Activated T-cell treated with anti-CD3 and anti-CD28 coated beads for 1 hour (primary cell): Measurements from ENCODE around the gene GJC1.
"Not testable (repeated sequence)": the region's sequence is repeated elsewhere in the genome, so short reads cannot be mapped to it uniquely, and the experiment has no call there.

Source experiments
- DNase-seq: peaks from one replicate; pipeline ENCODE4 v3.0.0-alpha.2; 2020; ENCODE audit warnings: low read depth

GJC1 gene

DNA sequence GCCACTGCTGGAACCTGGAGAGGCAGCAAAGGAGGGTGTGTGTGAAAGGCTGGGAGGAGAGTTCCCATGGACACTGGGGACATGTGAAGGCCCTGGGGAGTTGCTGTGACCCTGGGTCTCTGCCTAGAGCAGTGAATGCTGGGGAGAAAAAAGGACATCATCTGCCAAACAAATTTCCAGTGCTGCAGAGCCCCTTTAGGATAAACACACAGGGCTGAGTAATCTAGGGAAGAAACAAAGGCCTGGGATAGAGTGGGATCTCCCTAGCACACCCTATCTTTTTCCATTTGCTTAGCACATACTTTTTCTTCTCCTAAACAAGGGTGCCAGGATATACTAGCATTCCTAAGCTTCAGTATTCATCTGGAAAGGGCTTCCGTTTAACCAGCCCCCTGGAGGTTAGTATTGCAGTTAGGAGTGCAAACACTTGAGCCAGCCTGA, 14.3 kb upstream of the GJC1 start:
- DNase-seq = no peak

DNA sequence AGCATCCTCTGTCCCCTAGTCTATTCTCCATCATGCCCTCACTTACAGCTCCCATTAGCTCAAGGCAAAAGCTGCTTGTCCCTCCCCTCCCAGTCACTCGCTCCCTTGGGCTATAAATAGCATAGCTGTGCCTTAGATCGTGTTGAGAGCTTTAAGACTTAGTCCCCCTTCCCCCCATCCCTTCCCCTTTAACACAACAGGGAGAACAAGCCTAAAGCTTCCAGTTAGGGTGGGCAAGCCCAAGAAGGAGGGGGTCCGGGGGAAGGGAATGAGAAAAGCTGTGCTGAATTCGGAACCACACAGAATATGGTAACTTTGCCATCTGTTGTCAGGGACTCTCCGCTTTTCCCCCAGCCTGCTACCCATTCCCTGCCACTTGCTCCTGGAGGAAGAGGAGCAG, 12.7 kb upstream of the GJC1 start:
- DNase-seq = no peak

DNA sequence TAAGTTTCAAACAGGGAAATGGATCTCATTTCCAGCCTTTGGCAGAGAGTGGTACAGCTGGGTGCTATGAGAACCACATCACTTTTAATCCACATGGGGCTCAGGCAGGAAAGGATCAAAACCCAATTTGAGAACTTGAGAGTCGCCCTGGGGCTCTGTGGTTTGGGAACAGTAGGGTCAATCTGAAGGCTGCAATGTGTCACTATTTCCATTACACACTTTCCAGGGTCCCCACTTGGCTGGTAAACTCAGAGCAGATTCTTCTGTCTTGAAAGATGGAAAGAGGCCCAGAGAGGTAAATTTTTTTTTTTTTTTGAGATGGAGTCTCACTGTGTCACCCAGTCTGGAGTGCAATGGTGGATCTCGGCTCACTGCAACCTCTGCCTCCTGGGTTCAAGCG, 10.8 kb upstream of the GJC1 start:
- no peak for DNase-seq

DNA sequence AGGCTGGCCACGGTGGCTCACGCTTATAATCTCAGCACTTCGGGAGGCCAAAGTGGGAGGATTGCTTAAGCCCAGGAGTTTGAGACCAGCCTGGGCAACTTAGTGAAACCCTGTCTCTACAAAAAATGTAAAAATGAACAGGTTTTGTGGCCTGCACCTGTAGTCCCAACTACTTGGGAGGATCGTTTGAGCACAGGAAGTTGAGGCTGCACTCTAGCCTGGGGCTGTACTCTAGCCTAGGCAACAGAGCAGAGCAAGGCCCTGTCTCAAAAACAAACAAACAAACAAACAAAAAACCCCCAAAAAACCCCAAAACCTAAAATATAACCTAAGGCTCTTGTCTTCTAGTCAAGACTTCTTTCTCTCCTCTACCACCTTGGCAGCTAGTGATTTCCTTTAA, 10.2 kb upstream of the GJC1 start:
- DNase-seq = no peak

DNA sequence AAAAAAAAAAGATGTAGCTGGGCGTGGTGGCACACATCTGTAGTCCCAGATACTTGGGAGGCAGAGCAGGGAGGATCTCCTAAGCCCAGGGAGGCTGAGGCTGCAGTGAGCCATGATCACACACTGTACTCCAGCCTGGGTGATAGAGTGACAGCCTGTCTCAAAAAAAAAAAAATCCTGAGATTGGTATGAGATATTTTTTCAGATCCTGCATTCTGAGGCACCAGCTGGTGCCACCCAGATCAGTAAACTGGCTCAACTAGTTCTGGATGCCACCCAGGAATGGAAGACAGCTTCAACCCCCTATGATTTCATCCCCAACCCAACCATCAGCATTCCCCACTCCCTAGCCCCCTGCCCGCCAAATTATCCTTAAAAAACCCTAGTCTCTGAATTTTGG, 7.1 kb upstream of the GJC1 start:
- no peak for DNase-seq

DNA sequence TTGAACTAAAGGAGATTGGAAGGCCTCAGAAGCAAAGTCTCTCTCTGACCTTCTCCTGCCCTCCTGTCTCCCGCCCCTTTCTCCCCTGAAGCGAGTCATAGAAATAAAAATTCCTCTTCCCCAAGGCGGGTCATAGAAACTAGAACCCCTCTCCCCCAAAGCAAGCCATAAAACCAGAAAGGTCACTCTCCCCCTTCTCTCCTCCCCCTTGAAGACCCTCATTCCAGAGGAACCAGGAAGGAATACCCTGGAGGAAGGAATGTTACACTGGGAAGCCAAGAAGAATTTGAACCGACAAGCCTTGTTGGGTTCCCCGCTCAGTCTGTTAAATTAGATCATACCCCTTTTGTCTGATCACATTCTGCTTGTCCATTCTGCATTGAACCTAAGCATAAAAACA, 2.7 kb upstream of the GJC1 start:
- DNase-seq = no peak

DNA sequence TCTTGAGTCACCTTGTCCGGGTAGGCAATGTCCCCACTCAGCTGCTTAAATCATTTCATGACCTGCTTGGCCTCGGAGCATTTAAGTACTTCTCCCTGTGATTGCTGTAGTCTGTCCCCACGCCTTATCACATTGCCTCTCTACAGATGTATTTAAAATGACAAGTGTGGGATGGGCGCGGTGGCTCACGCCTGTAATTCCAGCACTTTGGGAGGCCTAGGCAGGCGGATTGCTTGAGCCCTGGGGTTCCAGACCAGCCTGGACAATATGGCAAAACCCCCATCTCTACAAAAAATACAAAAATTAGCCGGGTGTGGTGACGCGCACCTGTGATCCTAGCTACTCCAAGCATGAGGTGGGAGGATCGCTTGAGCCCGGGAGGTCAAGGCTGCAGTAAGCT, 1.3 kb upstream of the GJC1 start:
- DNase-seq = no peak

DNA sequence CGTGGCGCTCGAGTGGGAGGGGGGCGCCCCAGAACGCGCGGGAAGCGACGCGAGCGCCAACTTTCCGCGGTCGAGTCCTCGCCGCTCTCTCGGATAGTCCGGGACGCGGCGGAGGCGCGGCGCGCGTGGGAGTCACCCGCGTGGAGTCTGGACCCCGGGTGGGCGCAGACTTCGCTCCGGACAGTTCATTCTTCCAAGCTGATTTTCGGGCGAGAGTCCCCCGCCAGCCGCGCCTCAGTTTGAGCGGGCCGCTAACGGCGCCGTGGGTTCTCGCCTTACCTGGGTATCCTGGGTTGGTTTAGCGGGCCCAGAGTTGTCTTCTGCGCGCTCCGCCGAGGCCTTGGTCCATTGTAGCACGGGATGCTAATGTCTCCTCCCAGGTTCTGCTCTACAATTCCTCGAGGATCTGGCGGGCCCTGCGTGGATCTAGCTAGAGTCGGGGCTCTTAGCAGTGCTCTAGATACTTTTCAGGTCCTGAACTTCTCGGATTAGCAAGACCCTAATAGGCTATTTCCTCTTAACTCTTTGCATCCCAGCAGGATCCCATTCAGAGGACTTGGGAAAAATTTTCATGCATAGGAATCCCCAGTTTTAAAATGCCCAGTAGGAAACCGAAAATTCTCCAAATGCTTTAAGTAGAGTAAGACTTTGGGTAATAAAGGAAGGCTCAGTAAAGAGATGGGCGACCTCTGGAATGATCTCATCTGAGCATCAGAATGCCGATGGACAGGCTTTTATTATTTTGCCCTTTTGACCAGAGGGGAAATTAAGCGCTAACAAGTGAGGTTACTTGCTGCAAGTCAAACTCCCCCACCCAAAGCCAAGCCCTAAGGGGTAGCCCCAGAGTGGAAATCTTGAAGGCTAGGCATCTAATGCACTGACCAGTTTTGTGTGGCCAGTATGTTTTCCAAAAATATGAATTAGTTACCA, 537 bp upstream of the GJC1 start:
- no peak for DNase-seq

DNA sequence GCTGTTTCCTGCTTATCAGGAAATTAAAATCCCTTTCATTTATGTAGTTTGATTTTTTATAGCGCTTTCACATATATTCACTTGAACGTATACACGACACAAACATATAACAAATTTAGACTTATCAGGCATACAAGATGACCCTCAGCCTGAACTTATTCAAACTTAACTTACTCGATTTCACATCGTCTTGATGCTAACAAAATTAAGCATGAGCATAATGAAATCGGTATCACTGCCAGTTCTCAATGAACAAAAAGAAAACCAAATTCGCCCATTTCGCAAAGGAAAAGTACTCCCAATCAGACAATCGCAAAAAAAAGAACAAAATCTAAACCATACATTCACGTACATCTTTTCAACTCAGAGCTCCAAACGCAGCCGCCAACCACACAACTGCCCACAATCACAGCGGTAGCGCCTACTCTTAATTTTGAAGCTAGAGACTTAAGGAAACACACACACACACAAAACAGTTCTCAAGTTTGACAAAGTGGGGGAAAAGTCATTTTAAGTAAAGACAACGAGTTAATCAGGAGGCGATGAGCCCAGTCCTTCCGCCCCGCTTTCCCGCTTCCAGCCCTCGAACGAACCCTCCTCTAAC, 1.1 kb downstream of the GJC1 start:
- no peak for DNase-seq

DNA sequence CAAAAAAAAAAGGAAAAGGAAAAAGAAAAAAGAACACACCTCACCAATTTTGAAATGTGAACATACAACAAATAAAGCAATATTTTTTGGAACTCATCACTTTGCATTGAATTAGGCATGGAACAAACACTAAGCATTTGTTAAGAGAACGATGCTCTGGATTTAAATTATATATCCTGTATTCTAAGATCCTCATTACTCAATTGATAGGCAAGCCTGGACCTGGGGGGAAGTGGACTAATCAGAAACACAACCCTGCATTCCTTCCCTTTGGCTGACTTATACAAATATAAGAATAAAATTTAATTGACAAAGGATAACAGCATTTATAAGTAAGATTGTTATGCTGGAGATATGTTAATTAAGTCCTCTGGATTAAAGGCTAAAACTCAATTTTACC, 2.2 kb downstream of the GJC1 start:
- DNase-seq = no peak

DNA sequence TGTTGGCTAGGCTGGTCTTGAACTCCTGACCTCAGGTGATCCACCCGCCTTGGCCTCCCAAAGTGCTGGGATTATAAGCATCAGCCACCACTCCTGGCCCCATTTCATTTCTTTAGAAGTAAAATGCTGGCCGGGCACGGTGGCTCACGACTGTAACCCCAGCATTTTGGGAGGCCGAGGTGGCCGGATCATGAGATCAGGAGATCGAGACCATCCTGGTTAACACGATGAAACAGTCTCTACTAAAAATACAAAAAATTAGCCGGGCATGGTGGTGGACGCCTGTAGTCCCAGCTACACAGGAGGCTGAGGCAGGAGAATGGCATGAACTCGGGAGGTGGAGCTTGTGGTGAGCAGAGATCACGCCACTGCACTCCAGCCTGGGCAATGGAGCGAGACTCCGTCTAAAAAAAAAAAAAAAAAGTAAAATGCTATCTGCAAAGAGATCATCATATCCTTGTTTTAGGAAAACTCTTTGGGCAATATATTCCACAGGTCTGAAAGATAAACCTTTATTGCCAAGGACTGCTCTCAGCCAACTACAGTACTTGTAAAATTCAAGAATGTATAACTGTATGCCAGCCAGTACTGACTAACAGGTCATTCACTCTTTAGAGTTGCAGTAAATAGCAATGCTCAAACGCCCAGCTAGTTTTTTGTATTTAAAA, 3.8 kb downstream of the GJC1 start:
- DNase-seq = no peak

DNA sequence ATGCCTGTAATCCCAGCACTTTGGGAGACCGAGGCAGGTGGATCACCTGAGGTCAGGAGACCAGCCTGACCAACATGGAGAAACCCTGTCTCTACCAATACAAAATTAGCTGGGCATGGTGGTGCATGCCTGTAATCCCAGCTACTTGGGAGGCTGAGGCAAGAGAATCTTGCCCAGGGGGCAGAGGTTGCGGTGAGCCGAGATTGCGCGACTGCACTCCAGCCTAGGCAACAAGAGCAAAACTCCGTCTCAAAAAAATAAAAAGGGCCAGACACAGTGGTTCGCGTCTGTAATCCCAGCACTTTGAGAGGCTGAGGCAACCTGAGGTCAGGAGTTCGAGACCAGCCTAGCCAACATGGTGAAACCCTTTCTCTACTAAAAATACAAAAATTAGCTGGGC, 4.9 kb downstream of the GJC1 start:
- DNase-seq = not testable (repeated sequence)

DNA sequence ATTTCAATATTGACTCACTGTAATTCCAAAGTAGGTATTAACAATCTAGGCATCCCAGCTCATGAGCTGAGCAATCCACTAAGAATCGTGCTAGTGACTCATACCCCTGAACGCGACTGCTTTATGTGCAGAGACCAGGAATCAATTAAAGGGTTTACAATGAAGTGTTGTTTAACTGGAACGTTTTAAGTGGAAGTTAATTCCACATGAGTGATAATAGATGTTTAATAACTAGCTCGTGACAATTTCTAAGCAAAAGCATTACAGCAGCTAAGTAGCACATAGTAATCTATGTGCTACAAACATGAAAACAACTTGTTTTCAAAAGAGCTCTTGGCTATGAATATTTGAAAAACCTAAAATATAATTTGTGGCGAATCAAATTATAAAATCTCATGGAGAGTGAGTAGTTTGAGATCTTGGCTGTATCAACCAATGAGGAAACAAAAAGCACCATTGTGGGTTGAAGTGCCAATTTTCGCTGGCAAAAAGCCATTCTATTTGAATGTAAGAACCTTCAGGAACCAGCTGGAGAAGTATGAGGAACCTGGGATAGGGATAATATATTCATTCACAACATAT, 9.4 kb downstream of the GJC1 start:
- no peak for DNase-seq

DNA sequence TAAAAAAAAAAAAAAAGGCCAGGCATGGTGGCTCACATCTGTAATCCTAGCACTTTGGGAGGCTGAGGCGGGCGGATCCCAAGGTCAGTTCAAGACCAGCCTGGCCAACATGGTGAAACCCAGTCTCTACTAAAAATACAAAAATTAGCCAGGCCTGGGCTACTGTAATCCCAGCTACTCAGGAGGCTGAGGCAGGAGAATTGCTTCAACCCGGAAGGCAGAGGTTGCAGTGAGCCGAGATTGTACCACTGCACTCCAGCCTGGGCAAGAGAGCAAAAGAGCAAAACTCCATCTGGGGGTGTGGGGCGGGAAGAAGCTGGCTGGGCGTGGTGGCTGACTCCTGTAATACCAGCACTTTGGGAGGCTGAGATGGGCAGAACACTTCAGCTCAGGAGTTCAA, 11.6 kb downstream of the GJC1 start:
- DNase-seq = not testable (repeated sequence)

DNA sequence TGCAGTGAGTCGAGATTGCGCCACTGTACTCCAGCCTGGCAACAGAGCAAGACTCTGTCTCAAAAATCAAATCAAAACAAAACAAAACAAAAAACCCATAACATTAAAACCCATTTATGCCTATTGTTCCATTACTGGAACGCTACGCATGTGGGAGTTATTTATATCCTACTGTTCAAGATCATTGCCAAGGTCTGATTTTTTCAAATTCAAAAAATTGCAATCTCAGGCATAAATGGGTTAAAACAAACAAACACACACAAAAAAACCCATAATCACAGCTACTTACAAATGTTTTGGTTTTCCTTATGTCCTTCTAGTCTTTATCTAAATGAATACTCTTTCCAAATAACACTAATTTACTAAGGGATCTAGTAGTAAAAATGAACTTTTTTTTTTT, 17.8 kb downstream of the GJC1 start:
- no peak for DNase-seq

DNA sequence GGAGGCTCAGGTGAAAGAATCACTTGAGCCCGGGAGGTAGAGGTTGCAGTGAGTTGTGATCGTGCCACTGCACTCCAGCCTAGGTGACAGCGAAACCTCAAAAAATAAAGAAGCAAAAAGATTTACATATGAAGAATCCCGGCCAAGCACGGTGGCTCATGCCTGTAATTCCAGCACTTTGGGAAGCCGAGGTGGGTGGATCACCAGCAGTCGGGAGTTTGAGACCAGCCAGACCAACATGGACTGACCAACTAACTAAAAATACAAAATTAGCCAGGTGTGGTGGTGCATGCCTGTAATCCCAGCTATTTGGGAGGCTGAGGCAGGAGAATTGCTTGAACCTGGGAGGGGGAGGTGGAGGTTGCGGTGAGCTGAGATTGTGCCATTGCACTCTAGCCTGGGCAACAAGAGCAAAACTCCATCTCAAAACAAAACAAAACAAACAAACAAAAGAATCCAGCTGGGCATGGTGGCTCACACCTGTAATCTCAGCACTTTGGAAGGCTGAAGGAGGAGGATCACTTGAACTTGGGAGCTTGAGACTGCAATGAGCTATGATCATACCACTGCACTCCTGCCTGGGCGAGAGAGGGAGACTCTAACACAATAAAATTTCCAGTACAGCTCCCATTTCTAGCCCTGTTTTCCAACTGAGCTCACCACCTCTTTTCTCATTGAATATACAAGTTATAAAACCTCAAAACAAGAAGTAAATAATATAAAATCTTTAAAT, 21.3 kb downstream of the GJC1 start:
- DNase-seq = not testable (repeated sequence)

DNA sequence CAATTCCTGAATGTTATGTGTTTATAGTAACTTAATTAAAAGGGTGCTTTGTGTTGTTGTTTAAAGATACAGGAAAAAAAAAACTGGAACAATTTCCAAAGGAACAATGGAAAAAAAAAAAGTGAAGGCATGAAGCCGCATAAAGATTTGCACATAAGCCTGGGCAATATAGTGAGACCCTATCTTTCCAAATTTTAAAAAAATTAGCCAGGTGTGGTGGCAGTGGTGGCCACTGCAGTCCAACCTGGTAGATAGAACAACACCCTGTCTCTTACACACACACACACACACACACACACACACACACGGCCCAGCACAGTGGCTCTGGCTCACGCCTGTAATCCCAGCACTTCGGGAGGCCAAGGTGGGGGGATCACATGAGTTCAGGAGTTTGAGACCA, 21.9 kb downstream of the GJC1 start:
- no peak for DNase-seq

DNA sequence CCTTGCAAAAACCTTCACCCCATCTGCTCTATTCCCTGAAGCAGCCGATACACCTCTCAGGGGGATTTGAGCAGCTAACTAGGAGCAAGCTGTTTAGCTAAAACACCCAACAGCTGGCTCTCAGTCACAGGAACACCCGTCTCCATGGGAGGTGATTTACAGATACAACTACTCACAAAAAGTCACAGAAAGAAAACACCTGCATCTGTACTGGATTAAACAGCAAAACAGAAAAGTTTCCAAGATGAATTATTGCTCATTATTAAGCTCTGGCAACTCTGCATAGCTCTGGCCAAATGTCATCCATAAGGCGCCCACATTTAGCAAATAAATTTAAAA, 22.3 kb downstream of the GJC1 start:
- DNase-seq = no peak

DNA sequence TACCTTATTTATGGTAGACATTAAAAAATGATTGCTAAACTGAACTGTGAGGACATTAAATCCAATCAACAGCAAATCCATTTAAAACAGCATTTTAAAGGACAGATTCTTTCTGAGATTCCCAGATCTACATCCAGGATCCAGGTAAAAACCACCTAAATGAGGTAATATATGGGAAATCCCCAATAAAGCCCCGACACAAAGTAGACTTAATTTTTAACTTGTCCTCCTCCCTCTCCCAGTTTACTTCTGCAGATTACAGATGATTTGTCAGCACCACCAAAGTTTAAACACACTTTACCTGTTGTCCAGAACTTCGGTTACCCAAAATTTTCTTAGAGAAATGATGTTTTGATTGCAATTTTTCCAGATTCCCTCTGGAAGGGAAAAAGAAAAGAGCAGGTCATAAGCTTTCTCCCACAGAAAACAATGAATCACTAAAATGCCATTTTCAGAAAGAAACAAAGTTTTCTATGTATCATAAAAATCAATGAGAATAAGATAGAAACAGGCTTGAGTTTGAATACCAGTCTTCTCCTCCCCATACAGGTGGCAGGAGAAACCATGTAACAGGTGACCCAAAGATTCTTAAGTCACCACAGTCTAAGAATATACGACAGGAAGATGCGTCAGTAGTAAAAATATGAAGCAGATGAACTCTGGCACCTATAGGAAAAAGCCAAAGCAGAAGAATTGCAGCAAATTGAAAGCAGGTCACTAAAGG, 22.8 kb downstream of the GJC1 start:
- DNase-seq = no peak

DNA sequence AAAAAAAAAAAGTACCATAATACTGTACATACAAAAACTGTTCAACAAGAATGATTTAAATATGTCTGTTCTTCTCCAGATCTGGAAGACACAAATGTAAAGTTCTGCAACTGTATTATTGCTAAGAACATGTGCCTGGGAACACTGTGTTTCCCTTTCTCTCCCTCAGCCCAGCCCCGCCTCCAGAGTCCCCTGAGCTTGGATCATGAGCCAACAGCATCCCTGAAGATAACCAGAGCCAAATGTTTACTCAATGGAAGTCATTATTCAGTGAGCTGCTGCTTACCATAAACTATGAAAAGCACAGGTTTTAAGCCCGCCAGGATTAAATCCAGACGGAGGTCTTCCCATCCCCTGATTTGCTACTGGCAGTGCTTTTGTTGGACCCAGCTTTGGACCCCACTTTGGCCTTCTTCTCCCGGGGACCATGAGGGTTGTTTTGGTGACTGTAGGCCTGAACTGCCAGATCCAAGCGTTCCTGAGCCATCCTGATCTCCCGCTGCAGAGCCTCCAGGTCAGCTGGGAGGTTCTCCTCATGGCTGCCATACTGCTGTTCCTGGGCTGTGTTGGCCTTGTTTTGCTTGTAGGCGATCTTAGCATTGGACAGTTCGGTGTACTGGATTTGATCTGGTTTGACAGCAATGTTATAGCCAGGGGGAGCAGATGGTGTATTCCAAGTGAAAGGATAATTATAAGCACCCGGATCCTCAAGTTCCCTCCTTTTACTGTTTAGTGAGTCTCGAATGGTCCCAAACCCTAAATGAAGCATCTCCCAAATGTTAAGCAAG, 25.6 kb downstream of the GJC1 start:
- no peak for DNase-seq

DNA sequence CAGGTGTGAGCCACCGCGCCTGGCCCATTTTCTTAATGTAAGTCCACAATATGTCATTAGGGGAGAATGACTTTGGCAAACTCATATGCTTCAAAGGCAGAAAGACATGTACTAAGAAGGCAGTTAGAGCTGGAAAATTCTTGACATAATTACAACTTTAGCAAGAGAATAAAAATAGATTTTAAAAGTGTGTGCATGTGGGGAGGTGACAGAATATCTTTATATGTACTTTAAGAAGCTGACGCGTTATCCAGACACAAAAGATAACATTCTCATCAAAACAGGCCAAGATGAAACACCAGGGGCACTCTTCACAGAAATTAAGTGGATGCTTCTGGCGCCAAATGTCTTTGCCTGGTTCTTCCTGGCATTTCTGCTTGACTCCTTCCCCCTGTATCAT, 28.2 kb downstream of the GJC1 start:
- DNase-seq = no peak
